Ovary (tissue), 3 donors: ENCODE data around the gene PTX4.

ENCODE experiments used
- EP300 ChIP-seq: sonication (generic); formaldehyde crosslinking; IDR thresholded peaks from one replicate; pipeline ENCODE4 v1.6.1; 2017; ENCODE audit warnings: antibody characterized with exemption
- POLR2A ChIP-seq: fragments of 450-650 bp; IDR thresholded peaks from one replicate; pipeline ENCODE4 v1.6.1; 2017; ENCODE audit warnings: antibody characterized with exemption, mild to moderate bottlenecking, moderate library complexity
- TF ChIP-seq, protein P1 (sequence below), 3 donors: fragments of 450-650 bp in 2 of 3; fragments of 200-600 bp in 1 of 3; IDR thresholded peaks; one replicate each; pipeline versions ENCODE4 v1.5.1 to v1.8.0; 2016 to 2022; ENCODE audit warnings: antibody characterized with exemption in 3 of 3, mild to moderate bottlenecking in 1 of 3
- donor health status: DM: no; HTN: no; CAD: no.

DNA sequence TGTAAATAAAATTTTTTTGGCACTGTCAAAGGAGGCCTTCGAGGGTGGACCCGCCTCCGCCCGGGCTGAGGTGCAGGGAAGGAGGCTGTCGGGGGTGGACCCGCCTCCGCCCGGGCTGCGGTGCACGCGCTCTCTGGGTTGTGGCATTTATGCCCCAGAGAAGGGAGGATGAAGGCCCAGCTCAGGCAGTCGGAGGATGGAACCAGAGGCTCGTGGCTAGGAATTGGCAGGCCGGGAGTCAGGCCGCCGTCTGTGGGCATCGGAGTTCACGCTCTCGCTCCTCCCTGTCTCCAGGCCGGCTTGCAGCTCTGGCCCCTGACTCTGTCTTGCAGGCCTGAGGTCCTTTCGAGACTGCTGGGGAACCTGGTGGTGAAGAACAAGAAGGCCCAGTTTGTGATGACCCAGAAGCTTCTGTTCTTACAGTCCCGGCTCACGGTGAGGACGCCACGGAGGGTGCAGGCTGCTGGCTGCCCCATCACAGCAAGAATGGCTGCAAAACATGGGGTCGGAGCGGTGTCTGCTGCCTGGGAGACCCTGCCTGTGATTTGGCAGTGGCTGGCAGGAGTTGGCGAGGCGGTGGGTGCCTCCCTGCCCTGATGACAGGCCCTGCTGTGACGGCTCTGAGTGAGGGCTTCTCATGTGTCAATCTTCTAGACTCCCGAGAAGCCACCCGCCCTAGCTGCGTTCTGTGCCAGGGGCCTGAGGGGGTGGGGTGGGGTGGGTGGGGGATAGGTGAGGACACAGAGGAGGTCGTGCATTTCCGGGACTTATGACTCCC lies 10.3 kb upstream of the PTX4 start:
- TF ChIP-seq, protein P1, sequence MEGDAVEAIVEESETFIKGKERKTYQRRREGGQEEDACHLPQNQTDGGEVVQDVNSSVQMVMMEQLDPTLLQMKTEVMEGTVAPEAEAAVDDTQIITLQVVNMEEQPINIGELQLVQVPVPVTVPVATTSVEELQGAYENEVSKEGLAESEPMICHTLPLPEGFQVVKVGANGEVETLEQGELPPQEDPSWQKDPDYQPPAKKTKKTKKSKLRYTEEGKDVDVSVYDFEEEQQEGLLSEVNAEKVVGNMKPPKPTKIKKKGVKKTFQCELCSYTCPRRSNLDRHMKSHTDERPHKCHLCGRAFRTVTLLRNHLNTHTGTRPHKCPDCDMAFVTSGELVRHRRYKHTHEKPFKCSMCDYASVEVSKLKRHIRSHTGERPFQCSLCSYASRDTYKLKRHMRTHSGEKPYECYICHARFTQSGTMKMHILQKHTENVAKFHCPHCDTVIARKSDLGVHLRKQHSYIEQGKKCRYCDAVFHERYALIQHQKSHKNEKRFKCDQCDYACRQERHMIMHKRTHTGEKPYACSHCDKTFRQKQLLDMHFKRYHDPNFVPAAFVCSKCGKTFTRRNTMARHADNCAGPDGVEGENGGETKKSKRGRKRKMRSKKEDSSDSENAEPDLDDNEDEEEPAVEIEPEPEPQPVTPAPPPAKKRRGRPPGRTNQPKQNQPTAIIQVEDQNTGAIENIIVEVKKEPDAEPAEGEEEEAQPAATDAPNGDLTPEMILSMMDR (IDR thresholded peaks at IDR 0.05): no peak
- TF ChIP-seq POLR2A (no peak), EP300 (no peak)
